ENCODE results near the gene ARHGAP9.

Gene ARHGAP9

GRCh38 chr12:57471661-57472060 is 8.0 kb downstream of the ARHGAP9 start:
- FAIRE-seq, result no peak

- FAIRE-seq, result no peak
Measured at GRCh38 chr12:57470970-57471656, 8.6 kb downstream of the ARHGAP9 start.

- no peak for FAIRE-seq
Measured at GRCh38 chr12:57470286-57470969, 9.2 kb downstream of the ARHGAP9 start.

- no peak for FAIRE-seq
Measured at GRCh38 chr12:57469296-57470164, 10.1 kb downstream of the ARHGAP9 start.

GRCh38 chr12:57467915-57468314 is 11.8 kb downstream of the ARHGAP9 start:
- no peak for FAIRE-seq

- FAIRE-seq, result no peak
Measured at GRCh38 chr12:57467212-57467874, 12.3 kb downstream of the ARHGAP9 start.

- FAIRE-seq, result no peak
Measured at GRCh38 chr12:57465747-57466505, 13.7 kb downstream of the ARHGAP9 start.

- FAIRE-seq, result no peak
Measured at GRCh38 chr12:57465030-57465746, 14.5 kb downstream of the ARHGAP9 start.

- FAIRE-seq, result no peak
Measured at GRCh38 chr12:57464569-57464968, 15.1 kb downstream of the ARHGAP9 start.

GRCh38 chr12:57462912-57463253 is 16.8 kb downstream of the ARHGAP9 start:
- no peak for FAIRE-seq

- FAIRE-seq, result no peak
Measured at GRCh38 chr12:57462251-57462911, 17.3 kb downstream of the ARHGAP9 start.

GRCh38 chr12:57461917-57462250 is 17.8 kb downstream of the ARHGAP9 start:
- no peak for FAIRE-seq

GRCh38 chr12:57461276-57461916 is 18.3 kb downstream of the ARHGAP9 start:
- FAIRE-seq, result no peak

- FAIRE-seq, result no peak
Measured at GRCh38 chr12:57460841-57461275, 18.8 kb downstream of the ARHGAP9 start.

- no peak for FAIRE-seq
Measured at GRCh38 chr12:57460468-57460784, 19.2 kb downstream of the ARHGAP9 start.

- FAIRE-seq, result no peak
Measured at GRCh38 chr12:57459750-57460467, 19.8 kb downstream of the ARHGAP9 start, which contains the start of gene GLI1. TSS of gene GLI1 (plus strand) at chr12:57459785. CDS start at chr12:57463692, 3,907 bp downstream.

- FAIRE-seq, result no peak
Measured at GRCh38 chr12:57459055-57459749, 20.5 kb downstream of the ARHGAP9 start.

- FAIRE-seq, result no peak
Measured at GRCh38 chr12:57458665-57459054, 21.0 kb downstream of the ARHGAP9 start.
